DND-41 (cell line): ENCODE results near the gene UNC13C.

Experiments
- CTCF ChIP-seq: IDR thresholded peaks from 2 replicates; pipeline ENCODE4 v1.5.1; 2012; ENCODE audit warnings: borderline replicate concordance, low read length, moderate library complexity, mild to moderate bottlenecking; ENCODE audit not compliant: poor library complexity, severe bottlenecking; ENCODE audit errors: extremely low read depth
- EZH2 ChIP-seq: IDR thresholded peaks from 3 replicates; pipeline ENCODE4 v1.6.1; 2012; ENCODE audit warnings: borderline replicate concordance, low read depth, mild to moderate bottlenecking, moderate library complexity, low read length, inconsistent platforms; ENCODE audit not compliant: severe bottlenecking

GRCh38 chr15:54280726-54281125 lies 302.5 kb downstream of the UNC13C start:
- TF ChIP-seq CTCF (no peak), EZH2 (no peak)
